8988T (cell line): Measurements from ENCODE around the gene SNAP25.

Experiments used
- DNase-seq: peaks from one replicate; pipeline ENCODE4 v3.0.0; 2011

The SNAP25 gene

DNA sequence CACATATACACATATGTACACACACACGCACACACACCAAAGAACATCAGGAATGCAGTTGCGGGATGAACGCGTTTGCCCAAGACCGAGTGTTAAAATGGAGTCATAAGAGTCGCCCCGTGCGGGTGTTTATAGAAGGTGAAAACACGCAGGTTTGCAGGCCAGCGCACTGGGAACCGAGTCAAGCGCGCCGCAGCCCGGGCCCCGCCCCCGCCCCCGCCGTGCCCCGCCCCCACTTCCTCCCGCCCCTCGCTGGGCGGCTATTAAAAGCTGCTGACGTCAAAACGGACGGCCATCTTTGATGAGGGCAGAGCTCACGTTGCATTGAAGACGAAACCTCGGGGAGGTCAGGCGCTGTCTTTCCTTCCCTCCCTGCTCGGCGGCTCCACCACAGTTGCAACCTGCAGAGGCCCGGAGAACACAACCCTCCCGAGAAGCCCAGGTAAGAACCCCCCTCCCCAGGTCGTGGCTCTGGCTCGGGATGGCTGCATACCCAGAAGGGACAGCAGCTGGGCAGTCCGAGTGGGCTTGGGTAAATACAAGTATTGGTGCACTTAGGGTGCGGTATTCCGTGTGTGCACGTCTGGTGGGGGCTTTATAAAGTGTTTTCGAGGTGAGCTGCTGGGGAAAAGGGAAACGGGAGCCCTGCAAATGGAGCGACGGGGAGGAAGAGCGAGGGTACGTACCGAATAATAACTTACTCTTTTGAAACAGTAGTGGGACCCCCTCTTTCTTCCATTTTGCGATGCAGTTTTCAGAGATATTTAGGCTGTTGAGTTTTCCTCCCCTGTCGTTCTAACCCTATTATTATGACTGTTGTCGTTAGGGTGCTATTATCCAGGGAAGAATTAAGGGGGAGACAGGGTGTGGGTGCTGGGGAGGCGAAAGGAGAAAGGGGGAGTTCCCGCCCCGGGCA lies at the start of gene SNAP25:
Gene SNAP25 (plus strand): TSS at position 295 of the 916 bp plus-strand sequence. CDS start 56,662 bp downstream, outside the sequence.
- peak; percentile 43 for DNase-seq

DNA sequence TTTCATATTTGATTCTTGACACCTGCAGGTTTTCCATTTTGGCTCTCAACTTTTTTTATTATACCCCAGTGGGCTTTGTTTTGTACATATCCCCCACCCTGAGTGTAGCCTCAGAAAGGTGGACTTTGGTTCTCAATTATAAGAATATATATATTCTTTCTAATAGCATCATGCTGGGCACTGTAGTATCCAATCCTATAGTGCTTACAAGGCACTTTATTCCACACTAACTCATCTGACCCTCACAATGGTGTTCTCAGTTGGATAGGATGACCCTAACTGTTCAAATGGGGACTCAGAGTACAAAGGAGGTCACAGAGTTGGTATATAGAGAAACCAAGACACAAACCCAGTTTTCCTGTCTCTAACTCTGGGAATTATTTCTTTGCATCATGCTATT lies 48.9 kb upstream of the SNAP25 start:
- no peak for DNase-seq

DNA sequence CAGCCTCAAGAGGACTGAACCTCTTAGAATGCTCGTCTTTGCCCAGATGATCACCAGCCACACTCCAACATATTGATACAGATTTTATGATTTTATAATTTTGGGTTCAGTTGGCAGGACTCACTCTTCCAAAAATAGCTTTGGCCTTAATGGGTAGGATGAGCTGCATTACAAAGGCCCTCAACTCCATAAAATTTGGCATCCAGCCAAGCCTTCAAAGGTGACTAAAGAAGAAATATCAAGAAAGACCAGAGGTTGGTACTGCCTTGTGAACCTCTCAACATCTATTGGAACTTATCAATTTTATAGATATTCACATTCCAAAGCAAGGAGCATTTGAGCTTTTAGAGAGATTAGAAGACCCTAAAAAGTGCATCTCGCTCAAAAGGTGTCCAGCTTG lies 48.4 kb upstream of the SNAP25 start:
- no peak for DNase-seq

DNA sequence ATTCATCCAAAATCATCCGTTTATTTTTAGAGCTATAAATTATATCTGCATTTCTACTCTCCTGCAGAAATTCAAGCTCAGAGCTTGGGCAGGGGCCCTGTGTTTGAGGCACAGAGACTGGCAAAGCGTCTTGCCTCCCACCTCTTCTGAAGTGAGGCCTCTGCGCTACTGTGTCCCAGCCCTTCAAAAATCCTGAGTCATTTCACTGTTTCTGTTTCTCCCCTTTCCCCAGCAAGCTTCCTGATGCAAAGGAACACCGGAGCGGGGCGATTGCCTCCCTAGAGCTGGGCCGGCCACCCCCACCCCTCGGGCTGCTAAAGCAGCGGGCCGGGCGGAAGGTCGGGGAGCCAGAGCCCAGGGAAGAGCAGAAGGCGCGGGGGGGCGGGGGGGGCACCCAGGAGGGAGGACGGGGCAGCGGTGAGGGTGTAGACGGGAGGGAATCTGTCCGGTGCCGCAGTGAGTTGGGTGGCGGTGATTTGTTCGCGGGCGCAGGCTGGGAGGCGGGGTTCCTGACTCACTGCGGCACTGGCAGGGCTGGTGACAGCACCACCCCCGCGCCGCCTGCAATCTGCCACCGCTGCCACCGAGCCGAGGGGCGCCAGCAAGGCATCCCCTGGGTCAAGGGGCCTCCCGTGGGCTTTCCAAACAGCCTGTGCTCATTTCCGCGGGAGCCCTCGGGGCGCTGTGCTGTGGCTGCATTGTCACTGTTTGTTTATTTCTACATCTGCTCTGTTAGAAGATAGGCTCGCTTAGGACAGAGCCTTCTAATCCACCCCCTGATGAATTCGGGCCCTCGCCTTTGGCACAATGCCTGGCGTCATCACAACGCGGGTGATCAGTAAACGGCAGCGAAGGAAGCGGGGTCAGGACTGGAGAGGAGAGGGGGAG lies 46.5 kb upstream of the SNAP25 start:
- peak; percentile 67 for DNase-seq

DNA sequence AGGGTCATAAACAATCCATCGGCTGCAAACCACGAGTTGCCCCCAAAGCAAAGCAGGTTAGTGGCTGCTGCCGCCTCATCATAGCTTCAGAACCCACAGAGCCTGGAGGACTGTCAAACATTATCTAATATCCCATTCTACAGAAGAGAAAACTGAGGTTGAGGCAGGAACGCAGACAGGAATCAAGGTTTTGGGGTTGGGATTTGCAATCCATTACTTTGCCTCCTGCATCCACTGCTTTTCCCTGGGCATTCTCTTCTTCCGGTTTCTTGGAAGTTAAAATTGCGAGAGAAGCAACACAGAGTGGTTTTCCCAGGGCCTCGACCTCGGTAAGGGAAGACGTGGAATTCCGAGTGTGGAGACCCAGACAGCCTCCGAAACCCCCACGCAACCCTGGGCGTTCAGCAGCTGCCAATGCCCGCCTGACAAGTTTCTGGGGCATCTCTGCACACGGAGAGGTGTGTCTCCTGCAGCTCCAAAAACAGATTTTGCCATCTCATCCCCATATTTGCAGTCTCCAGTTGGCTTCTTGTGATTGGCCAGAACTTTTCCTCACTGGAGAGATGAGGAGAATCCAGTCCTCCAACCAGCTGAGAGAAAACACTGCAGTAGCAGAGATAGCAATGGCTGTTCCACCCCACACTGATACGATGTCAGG lies 45.5 kb upstream of the SNAP25 start:
- DNase-seq = no peak

DNA sequence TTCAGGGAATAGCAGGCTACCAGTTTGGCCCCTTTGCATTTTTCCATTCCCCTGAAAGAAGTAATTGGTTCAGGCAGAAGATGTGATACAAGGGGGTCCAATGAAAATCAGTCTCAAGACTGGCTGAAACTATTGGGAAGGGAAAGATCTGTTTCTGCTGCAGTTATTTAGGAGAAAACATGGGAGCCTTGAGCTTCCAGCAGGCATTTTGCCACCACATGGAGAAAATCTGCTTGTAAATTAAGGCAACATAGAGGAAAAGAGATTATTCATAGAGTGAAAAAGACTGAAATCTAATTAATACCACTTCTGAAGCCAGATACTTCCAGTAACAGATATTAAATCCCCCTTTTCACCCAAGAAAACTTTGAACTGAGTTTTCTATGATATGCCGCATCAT lies 44.2 kb upstream of the SNAP25 start:
- no peak for DNase-seq

DNA sequence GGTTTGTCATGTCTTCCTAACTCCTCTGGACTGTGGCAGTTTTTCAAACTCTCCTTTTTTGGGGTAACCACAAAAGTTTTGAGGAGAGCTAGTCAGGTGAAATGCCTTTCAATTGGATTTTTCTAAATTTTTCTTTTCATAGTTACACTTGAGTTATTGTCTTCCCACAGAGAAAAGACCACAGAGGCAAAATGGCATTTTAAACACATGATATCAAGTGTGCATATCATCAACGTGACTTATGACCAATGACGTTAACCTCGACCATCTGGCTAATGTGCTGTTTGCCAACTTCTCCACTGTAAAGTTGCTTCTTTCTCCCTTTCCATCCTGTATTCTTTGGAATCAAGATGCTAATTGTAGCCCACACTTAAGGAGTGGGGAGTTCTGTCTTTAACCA lies 41.3 kb upstream of the SNAP25 start:
- DNase-seq = no peak

DNA sequence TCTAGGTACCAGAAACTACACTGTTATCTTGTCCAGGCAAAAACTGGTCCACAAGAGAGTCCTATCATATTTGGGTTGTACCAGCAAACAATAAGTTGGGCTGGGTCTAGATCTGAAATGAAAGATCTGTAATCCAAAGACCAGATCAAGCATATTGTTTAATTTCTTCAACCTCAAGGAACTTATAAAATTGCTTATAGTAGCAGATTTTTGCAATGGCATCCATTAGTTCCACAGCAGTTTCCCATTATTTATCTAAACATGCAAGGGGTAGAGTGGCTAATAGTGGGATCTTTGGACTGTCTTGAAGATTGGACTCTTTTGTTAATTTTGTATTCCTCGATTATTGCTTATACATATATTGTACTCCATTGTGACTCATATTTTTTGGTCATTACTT lies 40.5 kb upstream of the SNAP25 start:
- DNase-seq = no peak

DNA sequence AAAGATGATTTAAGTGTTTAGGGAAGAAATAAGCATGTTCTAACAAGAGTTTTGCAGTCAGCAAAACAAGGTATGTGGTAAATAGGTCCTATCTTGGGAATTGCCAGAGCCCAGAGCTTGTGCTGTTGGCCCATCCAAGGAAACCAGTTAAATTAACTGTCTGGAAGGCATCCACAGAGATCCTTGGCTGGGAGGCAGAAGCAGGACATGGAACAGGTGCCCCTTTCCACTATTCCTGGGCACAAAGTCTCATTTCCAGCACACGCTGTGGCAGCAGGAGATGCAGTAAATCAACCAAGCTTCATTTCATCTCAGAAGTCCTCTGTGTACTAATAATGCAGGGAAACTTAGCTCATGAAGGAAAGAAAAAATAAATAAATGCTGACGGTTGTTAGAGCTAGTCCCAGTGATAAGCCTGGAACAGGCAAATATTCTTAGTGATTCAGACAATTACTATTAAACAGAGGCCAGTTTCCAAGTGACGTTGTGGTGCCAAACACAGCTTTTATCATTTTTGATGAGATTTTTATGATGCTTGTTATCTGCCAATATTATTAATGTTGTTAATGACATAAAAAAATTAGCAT lies 39.8 kb upstream of the SNAP25 start:
- no peak for DNase-seq

DNA sequence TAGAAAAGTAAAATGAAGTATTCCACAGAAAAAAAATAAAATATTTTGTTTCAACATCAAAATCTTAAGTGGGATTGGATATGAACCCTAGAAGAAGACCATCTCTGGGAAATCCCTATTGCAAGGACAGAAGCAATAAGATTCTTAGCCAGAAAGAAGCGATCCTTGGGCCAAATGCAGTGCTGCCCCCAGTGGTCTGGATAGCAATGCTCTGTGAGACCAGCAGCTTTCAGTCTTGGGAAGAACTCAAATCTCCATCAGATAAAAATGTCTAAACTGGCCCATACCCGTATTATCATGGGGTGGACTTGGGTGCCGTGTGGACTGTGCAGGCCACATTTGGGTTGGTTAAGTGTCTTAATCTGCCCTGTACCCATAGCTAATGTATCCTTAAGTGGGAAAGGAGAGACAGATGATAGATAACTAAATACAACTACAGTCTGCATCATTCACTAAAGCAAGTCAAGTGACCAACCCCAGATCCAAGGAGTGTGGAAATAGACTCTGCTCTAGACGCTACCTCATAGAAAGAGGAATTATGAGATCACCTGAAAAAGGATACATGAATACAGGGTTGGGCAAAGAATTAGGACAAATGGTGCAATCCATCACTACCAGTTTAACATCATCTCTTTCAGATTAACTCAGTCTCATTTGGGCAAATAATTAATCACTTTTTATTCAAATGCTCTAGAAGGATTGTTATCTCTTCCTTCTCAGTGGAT lies 38.9 kb upstream of the SNAP25 start:
- no peak for DNase-seq

DNA sequence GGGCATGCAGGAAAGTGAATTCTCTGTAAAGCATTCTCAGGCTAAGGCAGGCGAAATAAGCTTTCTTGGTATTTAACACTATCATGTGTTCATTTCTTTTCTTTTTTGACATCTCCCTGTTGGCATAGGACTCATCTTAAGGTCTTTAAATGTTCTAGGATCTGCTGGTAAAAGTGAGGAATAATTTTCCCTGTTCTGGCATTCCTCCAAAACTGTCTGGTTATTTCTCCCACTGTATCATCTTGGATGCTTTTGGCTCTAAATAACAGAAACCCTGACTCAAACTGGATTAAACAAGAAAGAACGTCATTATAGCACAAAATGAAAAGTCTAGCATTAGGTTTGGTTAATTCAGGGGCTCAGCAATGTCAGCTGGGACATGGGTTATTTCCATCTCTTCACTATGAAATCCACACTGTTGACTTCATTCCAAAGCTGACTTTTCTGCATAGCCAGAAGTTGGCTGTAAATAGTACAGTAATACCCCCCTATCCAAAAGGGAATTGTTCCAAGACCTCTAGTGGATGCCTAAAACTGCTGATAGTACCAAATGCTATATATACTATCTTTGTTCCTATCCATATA lies 37.9 kb upstream of the SNAP25 start:
- no peak for DNase-seq

DNA sequence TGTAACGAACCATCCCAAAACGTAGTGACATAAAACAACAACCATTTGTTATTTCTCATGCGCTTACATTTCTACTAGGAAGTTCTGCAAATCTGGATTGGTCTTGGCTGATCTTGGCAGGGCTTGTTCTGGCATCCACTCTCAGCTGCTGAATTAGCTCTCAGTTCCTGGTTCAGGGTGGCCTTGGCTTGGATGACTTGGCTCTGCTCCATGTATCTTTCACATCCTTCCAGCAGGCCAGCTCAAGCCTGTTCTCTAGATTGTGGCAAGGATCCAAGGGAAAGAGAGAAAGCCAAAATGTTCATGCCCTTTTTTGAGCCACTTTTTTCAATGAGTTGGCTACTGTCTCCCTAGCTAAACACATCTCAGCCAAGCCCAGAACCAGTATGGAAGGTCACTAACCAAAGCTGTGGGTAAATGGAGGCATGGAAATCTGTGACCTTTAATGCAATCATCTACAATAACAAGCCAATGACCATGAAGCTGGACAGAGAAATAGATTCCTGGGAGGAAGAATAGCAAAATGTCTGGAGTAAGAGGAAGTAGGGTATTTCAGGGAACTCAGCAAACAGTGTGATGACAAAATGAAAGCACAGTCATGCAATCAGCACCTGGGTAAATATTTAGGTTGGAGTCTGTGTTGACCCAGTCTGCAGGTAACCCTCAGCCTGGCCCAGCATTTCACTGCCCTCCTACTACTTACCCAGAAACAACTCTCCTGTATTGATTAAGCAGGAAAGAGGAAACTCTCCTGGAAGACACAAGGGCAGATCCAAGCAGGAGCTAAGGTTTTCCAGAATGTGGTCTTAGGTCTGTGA lies 32.7 kb upstream of the SNAP25 start:
- no peak for DNase-seq

DNA sequence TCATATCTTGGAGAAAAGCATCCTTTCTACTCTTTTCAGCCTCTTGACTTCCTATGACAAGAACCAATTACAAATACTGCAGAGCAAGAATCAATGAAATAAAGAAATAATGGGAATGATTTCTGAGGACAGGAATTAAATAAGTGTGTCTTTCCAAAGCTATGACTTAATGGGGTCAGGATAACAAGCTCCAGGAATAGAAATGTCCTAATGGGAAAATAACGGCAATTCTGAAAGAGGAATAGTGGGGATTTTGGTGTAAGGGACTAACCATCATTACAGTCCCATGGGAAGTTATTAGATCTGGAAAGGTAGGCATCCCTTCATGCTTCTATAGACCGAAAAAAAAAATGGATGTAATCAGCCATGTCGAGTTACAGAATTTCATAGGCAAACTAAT lies 28.2 kb upstream of the SNAP25 start:
- no peak for DNase-seq

DNA sequence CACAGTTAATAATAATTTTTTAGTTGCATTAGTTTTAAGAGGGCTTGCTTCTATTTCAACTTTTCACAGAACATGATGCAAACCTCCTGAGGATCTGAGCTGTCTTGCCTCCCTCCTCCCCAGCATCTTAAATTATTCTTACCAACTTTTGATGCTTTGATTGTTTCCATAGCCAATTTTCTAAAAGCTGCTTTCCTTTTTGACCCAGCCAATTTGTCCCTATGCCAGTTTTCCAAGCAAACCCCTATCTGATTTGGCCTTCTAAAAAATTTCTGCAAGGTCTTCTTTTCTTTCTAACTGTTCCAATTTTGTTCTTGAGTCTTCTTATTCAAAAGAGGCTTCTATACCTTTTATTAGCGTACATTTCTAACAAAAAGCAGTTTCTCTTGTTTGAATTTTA lies 26.5 kb upstream of the SNAP25 start:
- no peak for DNase-seq

DNA sequence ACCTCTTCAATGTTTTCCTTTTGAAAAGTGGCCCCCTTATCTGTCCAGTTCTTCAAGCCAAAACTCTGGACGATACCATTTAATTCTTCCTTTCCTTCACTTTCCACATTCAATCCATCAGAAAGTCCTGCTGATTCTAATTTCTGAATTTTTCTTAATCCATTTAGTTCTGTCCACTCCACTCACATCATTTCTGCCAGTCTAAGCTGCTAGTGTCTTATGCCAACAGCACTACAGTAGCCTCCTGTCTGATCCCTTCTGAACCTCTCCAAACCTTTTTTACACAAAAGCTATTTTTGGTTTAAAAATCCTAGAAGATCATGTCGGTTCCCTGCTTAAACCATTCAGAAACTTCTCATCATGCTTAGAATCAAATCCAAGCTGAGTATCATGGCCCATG lies 24.5 kb upstream of the SNAP25 start:
- DNase-seq = no peak

DNA sequence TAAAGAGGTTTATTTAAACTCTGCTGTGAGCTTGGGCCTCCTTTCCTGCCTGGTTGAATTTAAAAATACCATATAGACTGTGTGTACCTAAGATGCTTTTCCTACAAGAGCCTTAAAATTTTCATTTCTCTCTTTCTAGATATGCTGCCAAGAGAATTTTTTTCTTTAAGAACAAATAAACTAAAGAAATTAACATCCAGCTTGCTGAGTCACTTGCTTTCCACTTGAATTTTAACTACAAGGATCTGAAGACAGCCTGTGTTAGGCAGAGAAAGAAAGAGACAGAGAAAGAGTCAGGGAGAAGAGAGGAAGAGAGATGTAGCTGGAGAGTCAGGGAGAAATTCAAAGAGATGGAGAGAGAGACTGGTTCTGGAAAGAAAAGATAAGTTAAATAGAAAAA lies 18.3 kb upstream of the SNAP25 start:
- DNase-seq = no peak

DNA sequence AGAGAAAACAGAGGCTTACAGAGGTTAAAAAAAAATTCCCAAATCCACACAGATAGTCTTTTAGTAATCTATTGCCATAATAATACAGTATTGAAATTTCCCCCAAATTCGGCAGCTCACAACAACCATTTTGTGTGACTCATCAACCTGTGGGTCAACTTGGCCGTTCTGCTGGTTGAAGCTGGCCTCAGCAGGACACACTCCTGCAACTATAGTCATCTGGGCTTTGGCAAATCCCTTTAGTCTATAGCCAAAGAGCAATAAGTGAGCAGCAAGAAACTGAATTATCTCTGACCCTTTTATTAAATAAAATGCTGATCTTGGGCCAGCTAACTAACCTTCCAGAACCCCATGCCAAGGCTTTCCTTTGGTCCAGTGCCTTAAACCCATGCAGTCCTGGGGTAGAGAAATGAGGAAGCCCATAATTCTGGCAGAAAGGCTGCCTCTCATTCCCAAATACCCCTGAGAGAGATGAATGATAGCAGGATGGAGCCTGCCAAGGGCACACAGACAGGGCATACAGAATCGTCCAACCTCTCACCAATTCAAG lies 17.2 kb upstream of the SNAP25 start:
- no peak for DNase-seq

DNA sequence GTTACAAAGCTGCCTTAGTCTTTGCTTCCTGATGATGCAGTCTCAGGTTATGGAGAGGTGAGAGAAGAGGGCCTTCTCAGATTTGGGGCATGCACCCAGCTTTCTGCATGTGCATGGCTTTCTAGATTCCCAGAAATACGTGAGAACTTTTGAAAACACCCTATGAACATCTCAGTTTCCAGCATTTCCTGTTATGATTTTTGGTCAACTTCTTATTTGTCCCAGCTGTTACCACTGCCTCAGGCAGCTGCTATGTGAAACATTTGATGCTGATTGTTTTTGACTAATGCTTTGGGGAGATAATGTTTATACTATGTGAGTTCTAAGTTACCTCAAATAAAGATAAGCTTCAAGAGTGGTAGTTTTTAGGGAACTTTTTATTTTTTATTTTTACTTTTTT lies 9.5 kb upstream of the SNAP25 start:
- no peak for DNase-seq

DNA sequence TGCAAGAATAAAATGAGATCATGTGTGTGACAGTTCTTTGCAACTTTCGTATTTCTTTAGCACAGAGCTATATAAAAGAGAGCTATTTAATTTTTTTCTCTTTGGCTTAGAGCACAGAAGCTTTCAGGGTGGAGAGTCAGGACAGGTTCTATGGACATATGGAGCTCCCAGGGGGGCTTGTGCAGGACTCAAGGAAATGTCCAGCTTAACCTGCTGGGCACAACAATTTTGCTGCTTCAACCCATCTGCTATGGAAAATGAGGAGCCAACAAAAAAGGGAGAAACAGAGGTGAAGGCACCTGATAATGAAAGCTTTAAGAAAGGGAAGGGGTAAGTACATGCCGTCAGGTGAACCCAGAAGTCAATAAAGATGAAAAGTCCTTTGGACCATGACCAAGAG lies 5.1 kb upstream of the SNAP25 start:
- DNase-seq = no peak

DNA sequence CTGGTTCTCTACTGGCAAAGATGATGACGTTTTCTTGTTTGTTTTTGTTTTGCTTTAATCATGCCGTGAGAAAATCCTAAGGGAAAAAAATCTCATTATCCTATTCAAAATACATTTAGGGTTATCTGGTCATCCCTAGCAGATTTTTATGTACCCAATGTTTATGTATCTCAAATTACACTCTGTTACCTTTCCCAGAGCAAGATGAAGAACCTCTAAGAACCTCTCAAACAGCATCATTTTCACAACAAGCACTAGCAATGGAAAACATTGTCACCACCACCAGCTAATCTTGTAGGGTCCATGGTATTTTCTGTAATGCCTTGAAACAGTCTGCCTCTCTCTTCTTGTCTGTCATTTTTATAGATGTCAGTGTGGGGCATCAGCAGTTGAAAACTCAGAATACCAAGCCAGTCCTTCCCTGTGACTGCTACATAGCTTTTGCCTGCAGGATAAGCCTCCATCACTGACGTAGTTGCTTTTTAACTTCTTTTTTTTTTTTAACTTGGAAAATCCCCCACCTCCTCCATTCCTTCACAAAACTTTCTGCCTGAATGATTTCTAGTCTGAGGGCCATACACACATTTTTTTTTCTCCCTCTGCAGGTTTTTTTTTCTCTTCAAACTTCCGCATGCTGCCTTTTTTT lies 2.4 kb upstream of the SNAP25 start:
- DNase-seq = no peak
